NCI-H2227 treated with DMSO at 0.1 percent for 48 hours (cell line): ENCODE data around the gene TMEM141.

Experiments used
- DNase-seq: peaks from one replicate; lab custom pipeline; 2025; lab: John Stamatoyannopoulos, UW

Gene TMEM141

DNA sequence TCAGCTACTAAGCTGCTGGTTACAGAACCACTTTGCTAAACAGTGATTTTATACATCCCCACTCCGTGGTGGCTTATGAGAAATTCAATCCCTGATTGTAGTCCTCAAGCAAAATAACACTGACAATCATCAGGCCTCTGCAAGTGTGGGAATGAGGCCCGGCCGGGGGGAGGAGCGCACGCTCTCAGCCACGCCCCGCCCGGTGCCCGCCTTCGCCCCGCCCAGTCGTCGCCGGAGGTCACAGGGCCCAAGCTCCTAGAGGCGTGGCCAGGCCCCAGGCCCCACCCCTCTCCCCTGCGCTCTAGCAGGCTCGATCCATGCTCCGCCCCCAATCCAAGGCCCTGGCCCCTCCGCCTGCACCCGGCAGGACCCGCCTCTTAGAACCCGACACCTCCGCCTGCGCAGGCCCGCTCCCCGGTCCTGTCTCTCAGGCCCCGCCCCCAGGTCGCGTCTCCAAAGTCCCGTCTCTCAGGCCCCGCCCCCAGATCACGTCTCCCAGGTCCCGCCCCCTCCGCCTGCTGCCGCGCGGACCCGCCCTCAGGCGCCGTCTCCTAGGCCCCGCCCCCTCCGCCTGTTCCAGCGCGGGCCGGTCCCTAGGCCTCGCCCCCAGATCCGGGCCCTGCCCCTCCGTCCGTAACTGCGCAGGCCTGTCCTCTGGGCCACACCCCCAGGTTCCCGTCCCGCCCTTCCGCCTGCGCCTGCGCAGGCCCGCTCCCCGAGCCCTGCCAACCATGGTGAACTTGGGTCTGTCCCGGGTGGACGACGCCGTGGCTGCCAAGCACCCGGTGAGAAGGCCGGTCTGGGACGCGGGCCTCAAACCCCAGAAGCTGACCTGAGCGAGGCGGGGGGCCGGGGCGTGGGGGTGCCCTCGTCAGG, at the start of gene TMEM141:
TSS of gene TMEM141 (plus strand) at position 705 of the 876 bp plus-strand sequence. CDS start at position 732, 27 bp downstream.
- peak; percentile 95 for DNase-seq

DNA sequence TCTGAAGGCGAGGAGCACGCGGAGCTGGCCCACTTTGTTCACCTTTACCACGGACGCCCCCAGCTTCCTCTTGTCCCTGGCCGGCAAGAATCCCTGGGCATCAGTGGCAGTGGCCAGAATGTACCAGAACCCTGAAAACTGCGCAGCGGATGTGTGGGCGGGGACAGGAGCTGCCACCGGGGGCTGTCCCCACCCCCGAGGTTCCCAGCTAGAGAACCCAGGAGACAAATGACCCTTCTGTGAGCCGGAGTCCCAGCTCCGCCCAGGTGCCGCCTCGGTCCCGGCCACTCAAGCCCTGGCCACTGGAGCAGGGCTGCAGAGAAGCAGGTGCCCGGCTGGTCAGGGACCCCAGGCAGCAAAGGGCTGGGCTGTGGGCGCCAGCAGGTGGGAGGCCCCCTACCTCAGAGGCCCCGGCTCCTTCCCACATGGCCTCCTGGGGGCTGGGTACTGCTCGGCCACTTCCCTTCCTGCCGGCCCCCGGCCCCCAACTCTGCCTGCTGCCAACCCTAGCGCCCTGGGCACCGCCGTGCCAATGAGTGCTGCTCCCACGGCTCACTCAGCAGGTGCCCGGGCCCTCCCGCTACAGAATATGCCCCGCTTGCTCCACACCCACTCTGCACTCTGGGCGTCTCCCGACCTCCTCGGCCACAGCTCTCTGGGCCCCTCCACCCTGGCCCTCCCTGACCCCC, 49.1 kb upstream of the TMEM141 start:
- no peak for DNase-seq

DNA sequence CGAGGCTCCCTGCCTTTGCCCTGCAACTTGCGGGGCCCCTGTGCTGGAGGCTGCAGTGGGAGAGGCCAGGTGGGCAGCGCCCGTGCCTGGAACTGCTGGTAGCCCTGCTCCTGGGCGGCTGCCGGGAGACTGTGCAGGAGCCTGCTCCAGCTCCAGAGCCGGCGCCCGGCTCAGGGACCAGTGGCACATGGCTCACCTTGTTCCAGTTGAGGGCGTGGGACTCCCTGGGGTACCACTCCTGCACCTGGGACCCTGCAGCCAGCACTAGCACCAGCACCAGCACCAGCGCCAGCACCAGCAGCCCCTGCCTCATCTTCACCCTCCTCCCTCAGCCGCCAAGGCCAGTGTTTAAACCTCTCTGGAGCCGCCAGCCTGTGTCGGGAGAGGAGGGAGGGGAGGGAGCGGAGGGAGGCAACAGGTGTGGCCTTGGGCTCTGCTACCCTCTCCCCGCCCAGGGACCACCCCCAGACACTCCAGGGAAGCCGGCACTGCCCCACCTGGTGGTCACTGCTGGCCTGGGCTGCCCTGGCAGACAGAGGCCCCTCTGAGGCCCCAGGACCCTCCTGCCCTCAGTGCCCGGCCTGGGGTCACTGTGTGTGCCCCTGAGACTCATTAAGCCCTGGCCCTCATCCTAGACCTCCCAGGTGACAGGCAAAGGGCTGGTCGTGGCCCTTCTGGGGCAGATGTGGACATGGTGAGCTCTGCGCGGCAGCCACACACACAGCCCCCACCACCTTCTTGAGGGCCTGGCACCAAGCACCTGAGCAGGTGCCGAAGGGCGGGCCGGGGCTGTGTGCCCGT, 48.4 kb upstream of the TMEM141 start, which contains the start of gene LCN10:
TSS of gene LCN10 (minus strand) at position 350 of the 801 bp plus-strand sequence. CDS start at position 313, 37 bp downstream.
- no peak for DNase-seq

- no peak for DNase-seq
Measured at GRCh38 chr9:136743639-136744211, 47.4 kb upstream of the TMEM141 start.

GRCh38 chr9:136744773-136745172, 46.4 kb upstream of the TMEM141 start:
- DNase-seq: no peak

GRCh38 chr9:136745389-136746154, 45.6 kb upstream of the TMEM141 start:
- DNase-seq: no peak

DNA sequence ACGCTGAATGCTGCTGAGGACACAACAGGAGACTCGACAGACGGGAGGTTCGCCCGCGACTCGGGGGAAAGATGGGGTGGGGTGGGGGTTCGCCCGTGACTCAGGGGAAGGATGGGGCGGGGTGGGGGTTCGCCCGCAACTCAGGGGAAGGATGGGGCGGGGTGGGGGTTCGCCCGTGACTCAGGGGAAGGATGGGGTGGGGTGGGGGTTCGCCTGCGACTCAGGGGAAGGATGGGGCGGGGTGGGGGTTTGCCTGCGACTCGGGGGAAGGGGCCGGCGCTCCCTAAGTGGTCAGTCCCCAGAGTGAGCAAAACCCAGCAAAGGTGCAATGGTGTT, 45.0 kb upstream of the TMEM141 start:
- no peak for DNase-seq

DNA sequence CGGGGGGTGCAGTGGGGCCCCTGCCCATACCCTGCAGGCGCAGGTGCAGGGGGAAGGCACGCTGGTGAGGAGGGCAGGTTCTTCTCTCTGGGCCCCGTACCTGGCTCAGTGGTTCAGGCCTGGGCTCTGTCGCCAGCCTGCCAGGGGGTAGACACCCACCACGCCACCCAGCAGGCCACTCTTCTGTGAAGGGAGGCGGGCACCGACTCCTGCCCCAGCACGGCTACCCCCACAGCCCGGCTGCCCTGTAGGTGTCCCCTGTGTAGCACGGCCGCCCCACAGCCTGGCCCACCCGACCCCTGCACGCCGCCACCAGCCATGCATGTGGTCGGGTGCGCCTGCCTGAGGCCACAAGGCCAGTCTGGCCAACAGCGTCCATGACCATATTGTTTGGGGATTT, 44.5 kb upstream of the TMEM141 start:
- DNase-seq: no peak

- no peak for DNase-seq
Measured at GRCh38 chr9:136747161-136748060, 43.7 kb upstream of the TMEM141 start.

- no peak for DNase-seq
Measured at GRCh38 chr9:136748201-136748600, 42.9 kb upstream of the TMEM141 start, which contains the start of gene LCN6. Gene LCN6 (minus strand): TSS chr9:136748525. CDS start chr9:136748483, 42 bp downstream.

- DNase-seq: no peak
Measured at GRCh38 chr9:136748666-136749611, 42.2 kb upstream of the TMEM141 start.

GRCh38 chr9:136750526-136750925, 40.6 kb upstream of the TMEM141 start:
- no peak for DNase-seq

DNA sequence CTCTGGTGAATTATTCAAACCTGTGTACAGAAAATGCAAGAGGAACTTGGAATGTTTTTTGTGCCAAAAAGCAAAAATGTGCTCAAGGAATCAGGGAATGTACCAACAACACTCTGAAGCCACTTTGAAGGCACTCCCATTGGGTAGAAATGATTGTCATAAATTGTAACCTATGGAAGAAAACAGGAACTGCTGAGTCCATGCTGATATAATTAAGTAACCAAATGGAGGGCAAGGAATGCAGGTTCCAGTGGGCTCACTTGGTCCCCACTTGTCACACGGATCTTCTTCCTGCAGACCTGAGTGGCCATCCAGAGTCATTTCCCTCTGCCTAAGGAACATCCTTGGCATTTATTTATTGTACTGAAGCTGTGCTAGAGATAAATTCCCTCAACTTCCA, 39.9 kb upstream of the TMEM141 start:
- DNase-seq: no peak

DNA sequence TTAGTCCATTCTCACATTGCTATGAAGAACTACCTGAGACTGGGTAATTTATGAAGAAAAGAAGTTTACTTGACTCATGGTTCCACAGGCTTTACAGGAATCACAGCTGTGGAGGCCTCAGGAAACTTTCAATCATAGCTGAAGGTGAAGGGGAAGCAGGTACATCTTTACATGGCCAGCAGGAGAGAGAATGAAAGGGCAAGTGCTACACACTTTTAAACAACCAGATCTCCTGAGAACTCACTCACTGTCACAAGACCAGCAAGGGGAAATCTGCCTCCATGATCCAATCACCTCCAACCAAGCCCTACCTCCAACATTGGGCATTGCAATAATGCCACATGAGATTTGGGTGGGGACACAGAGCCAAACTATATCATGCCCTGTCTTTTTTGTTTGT, 39.3 kb upstream of the TMEM141 start:
- DNase-seq: no peak

- DNase-seq: no peak
Measured at GRCh38 chr9:136753371-136754058, 37.6 kb upstream of the TMEM141 start.

DNA sequence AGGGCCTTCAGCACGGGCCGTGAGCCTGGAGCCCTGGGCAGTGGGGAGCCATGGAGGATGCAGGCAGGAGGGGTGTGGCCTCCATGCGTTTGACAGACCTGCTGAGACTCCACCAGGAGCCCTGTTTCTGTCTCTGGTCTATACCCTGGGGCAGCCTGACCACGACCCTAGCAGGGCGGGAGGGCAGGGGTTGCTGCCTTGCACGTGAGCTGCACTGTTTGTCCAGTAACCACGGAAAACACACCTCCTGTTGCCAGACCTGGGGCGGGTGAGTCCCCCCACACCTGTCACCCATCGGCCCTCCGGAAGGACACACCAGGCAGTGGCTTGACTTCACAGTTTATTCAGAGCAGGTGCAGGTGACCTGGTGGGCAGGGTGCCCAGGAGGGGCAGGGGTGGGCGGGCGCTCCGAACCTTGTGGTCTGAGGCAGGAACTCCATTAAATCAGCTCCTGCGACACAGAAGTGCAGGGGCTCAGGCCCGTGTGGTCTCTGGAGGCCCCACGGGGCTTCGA, 37.0 kb upstream of the TMEM141 start:
- no peak for DNase-seq

DNA sequence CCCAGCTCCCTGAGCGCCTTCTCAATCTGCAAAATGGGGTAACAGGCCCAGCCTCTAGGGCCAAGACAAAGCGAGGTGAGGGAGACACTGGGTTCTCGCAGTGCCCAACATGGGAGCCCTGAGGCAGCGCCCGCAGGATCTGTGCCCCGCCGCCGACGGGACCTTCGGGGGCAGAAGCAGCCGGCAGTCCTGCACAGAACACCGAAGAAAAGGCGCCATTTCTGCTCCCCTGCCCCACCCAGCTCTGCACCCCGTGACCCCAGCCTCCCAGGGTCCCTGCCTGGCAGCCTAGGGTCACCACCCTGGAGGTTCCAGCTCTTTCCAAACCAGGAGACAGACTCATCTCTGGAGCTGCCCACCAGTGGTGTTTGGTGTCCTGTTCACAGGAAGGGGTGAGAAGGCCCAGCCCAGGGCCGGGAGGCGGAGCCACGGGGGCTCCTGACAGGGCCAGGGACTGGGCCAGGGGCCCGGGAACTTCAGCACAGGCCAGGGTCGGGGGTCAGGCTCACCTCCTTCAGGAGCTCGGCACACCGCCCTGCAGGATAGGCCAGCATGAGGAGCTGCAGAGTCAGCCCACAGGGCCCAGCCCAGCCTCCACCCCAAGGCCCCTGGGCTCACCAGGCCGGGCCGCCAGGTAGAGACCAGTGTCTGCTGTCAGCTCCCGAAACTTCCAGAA, 36.4 kb upstream of the TMEM141 start:
- no peak for DNase-seq
